Measurements from ENCODE around the gene IGSF21. TPM values are rescaled to one million over a fixed set of nuclear protein-coding genes. Genes with fewer than 3 reads are reported as not detected.

Gene IGSF21
- total RNA-seq, 1 donor from 2014 or later: 3.2 TPM

DNA sequence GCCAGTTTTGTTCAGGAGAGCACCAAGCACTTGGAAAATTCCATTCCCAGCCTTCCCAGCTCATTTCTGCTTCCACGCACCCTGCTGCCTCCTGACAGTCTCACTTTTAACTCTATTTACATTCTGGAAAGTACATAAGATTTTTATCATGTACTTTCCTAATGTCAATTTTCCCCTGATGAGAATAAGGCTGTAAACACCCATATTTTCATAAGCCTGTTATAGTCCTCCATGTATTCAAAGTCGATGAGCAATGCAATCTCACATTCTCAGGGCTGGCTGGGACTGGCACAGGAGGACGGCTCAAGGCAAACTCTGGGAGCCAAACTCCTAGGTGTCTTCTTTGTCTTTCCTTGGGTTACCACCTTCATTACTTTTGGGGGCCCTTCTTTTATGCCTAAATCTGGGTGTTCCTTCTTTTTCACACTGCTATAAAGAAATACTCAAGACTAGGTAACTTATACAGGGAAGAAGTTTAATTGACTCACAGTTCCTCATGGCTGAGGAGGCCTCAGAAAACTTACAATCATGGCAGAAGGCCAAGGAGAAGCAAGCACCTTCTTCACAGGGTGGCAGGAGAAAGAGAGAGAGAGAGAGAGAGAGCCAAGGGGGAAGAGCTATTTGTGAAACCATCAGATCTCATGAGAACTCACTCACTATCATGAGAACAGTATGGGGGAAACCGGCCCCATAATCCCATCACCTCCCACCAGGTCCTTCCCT lies 94.6 kb downstream of the IGSF21 start:
- no peak for DNase-seq (ENCODE audit: extremely low spot score in 2 of 2)
- H3K36me3 ChIP-seq: no peaks in the 10 kb centered on the region
- no peaks in the 10 kb centered on the region for H3K4me1 ChIP-seq
- no peak overlapping the region for H3K4me3 ChIP-seq
- no peak overlapping the region for H3K27ac ChIP-seq
- intact Hi-C loops (cut with DNase I): no loop called here
- H3K9me3 ChIP-seq: no peaks in the 10 kb centered on the region
- no peaks in the 10 kb centered on the region for H3K27me3 ChIP-seq
- TF ChIP-seq POLR2A (IDR thresholded peaks at IDR 0.05) (no peak), POLR2AphosphoS5 (IDR thresholded peaks at IDR 0.05; ENCODE audit: insufficient read depth in 1 of 2, low read depth in 1 of 2) (no peak)
- TF ChIP-seq, protein P1, sequence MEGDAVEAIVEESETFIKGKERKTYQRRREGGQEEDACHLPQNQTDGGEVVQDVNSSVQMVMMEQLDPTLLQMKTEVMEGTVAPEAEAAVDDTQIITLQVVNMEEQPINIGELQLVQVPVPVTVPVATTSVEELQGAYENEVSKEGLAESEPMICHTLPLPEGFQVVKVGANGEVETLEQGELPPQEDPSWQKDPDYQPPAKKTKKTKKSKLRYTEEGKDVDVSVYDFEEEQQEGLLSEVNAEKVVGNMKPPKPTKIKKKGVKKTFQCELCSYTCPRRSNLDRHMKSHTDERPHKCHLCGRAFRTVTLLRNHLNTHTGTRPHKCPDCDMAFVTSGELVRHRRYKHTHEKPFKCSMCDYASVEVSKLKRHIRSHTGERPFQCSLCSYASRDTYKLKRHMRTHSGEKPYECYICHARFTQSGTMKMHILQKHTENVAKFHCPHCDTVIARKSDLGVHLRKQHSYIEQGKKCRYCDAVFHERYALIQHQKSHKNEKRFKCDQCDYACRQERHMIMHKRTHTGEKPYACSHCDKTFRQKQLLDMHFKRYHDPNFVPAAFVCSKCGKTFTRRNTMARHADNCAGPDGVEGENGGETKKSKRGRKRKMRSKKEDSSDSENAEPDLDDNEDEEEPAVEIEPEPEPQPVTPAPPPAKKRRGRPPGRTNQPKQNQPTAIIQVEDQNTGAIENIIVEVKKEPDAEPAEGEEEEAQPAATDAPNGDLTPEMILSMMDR (IDR thresholded peaks at IDR 0.05): no peak

DNA sequence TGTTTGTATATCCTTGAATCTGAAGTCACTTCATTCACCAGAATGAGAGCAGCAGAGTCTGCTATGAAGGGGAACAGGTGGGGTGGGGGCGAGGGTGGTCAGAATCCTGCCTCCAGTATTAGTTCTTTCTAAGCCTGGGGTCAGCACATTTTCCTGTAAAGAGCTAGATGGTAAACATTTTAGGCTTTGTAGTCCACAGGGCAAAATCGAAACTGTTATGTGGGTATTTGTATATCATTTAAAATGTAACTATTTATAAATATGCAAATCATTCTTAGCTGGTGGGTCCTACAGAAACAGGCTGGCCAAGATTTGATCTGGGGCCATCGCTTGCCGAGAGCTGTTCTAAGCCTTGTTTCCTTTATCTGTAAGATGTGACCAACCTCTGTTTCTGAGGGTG lies 96.0 kb downstream of the IGSF21 start:
- H3K36me3 ChIP-seq: no peaks in the 10 kb centered on the region
- no peaks in the 10 kb centered on the region for H3K27me3 ChIP-seq
- intact Hi-C loops (cut with DNase I): no loop called here
- no peak overlapping the region for H3K27ac ChIP-seq
- no peak overlapping the region for H3K4me3 ChIP-seq
- H3K9me3 ChIP-seq: no peaks in the 10 kb centered on the region
- no peaks in the 10 kb centered on the region for H3K4me1 ChIP-seq
- DNase-seq (ENCODE audit: extremely low spot score in 2 of 2): no peak
- TF ChIP-seq POLR2A (IDR thresholded peaks at IDR 0.05): no peak
- TF ChIP-seq POLR2AphosphoS5 (IDR thresholded peaks at IDR 0.05; ENCODE audit: insufficient read depth in 1 of 2, low read depth in 1 of 2): no peak
- TF ChIP-seq, protein P1 (IDR thresholded peaks at IDR 0.05): no peak

DNA sequence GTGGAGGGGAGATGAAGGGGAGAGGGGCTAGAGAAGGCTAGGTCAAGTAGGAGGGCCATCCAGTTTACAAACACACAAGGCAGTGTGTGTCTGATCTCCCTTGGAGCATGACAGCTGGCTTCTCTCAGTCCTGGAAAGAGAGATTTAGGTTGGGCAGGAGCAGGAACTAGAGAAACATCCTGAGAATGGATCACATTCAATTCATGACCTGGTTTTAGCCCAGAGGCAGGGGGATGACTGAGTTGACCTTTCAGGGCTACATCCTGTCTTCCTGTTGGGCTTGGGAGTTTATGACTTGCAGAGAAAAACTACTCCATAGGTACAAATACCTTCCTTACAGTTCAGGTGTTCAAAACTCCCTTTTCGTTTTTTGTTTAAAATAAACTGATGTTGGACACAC lies 97.0 kb downstream of the IGSF21 start:
- Histone ChIP-seq H3K27ac (no peak overlapping the region), H3K27me3 (no peaks in the 10 kb centered on the region), H3K36me3 (no peaks in the 10 kb centered on the region), H3K4me3 (no peak overlapping the region), H3K4me1 (no peaks in the 10 kb centered on the region), H3K9me3 (no peaks in the 10 kb centered on the region)
- TF ChIP-seq, protein P1 (IDR thresholded peaks at IDR 0.05): no peak
- no peak for DNase-seq (ENCODE audit: extremely low spot score in 2 of 2)
- intact Hi-C loops (cut with DNase I): no loop called here

DNA sequence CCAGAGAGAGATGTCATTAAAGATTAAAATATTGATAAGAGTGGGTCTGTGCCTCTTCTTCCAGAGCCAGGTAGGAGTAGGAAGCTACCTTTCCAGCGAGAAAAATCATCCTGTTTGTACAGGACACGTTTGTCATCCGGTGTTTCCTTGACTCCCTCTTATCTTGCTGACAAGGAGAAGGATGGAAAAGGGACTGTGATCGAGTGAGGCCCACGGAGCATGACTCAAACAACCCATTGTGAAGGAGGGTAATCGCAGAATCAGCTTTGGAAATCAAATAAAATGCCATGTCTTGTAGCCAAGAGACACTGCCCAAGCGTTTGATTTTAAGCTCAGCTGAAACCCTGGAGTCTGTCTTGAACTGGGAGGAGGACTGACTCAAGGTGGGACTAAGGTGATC lies 97.7 kb downstream of the IGSF21 start:
- no peaks in the 10 kb centered on the region for H3K4me1 ChIP-seq
- H3K9me3 ChIP-seq: no peaks in the 10 kb centered on the region
- no peak overlapping the region for H3K4me3 ChIP-seq
- no peaks in the 10 kb centered on the region for H3K36me3 ChIP-seq
- no peak overlapping the region for H3K27ac ChIP-seq
- TF ChIP-seq POLR2A (IDR thresholded peaks at IDR 0.05) (no peak), POLR2AphosphoS5 (IDR thresholded peaks at IDR 0.05; ENCODE audit: insufficient read depth in 1 of 2, low read depth in 1 of 2) (no peak)
- TF ChIP-seq, protein P1 (IDR thresholded peaks at IDR 0.05): no peak
- no peaks in the 10 kb centered on the region for H3K27me3 ChIP-seq
- DNase-seq (ENCODE audit: extremely low spot score in 2 of 2): no peak
- intact Hi-C loops (cut with DNase I): no loop called here

DNA sequence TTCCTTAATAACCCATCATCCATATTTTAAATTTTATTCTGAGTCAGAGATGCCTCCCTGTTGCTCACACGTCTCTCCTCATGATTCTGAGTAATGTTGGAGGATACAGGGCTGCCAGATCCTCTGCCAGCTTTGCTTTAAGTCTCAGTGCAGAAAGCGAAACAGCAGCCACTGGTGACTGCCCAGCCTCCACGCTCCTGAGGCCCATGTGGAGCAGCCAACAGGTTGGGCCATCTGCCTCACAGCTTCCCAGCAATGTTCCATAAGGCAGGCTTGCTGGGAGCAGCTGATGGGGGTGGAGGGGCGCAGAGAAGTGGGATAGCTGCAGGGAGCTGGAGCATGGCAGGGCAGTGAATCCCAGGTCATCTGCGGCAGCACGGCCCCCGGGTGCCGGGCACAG lies 104.2 kb downstream of the IGSF21 start:
- no peak for TF ChIP-seq POLR2AphosphoS5 (IDR thresholded peaks at IDR 0.05; ENCODE audit: insufficient read depth in 1 of 2, low read depth in 1 of 2)
- TF ChIP-seq, protein P1 (IDR thresholded peaks at IDR 0.05): no peak
- TF ChIP-seq POLR2A (IDR thresholded peaks at IDR 0.05): no peak
- H3K27ac ChIP-seq: no peak overlapping the region
- DNase-seq (ENCODE audit: extremely low spot score in 2 of 2): no peak
- no peaks in the 10 kb centered on the region for H3K4me1 ChIP-seq
- no peaks in the 10 kb centered on the region for H3K9me3 ChIP-seq
- H3K36me3 ChIP-seq: no peaks in the 10 kb centered on the region
- intact Hi-C loops (cut with DNase I): no loop called here
- H3K27me3 ChIP-seq: no peaks in the 10 kb centered on the region
- H3K4me3 ChIP-seq: no peak overlapping the region

All from vagina (tissue), 2 donors.